ENCODE measurements around the gene TBX15.

DNA sequence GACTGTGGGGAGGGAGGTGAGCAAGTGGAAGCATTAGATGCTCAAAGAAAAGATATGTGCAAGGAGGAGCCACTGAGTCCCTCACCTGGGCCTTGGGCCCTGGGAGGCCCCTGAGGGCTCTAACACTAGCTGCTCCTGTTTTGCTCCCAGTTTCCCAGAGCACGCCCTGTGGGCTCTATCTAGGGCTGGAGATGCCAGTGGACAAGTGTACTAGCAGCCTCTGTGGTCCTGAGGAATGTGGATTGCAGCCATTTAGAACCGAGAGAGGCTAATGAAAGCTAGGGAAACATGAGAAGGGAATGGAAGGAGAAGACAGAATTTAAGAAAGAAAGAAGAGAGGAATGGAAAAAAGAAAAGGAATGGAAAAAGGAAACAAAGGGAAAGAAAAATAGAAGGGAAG, 10.0 kb upstream of the TBX15 start:
- TF ChIP-seq, protein P1, sequence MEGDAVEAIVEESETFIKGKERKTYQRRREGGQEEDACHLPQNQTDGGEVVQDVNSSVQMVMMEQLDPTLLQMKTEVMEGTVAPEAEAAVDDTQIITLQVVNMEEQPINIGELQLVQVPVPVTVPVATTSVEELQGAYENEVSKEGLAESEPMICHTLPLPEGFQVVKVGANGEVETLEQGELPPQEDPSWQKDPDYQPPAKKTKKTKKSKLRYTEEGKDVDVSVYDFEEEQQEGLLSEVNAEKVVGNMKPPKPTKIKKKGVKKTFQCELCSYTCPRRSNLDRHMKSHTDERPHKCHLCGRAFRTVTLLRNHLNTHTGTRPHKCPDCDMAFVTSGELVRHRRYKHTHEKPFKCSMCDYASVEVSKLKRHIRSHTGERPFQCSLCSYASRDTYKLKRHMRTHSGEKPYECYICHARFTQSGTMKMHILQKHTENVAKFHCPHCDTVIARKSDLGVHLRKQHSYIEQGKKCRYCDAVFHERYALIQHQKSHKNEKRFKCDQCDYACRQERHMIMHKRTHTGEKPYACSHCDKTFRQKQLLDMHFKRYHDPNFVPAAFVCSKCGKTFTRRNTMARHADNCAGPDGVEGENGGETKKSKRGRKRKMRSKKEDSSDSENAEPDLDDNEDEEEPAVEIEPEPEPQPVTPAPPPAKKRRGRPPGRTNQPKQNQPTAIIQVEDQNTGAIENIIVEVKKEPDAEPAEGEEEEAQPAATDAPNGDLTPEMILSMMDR (IDR thresholded peaks at IDR 0.05; ENCODE audit: low read depth, low read length), result no peak
- TF ChIP-seq EZH2phosphoT487 (IDR thresholded peaks at IDR 0.05; ENCODE audit: low read depth), result no peak

All from OCI-LY3 (cell line).